Smooth muscle cell (in vitro differentiated cells): ENCODE data around the gene PTPRD. TPM values are rescaled to one million over a fixed set of nuclear protein-coding genes. Genes with fewer than 3 reads are reported as not detected.

ENCODE experiments used
- DNase-seq: peaks from one replicate; lab custom pipeline; 2025; ENCODE audit not compliant: unreplicated experiment; lab: John Stamatoyannopoulos, UW
- H2AFZ ChIP-seq: fragments of 200-600 bp; sonication (generic); 2 replicates; pipeline ENCODE4 v1.6.0; 2016; ENCODE audit warnings: antibody characterized with exemption, low read depth, mild to moderate bottlenecking
- H3F3A ChIP-seq: fragments of 200-600 bp; sonication (generic); 2 replicates; pipeline ENCODE4 v1.6.0; 2017; ENCODE audit warnings: antibody characterized with exemption, low read depth
- H3K27ac ChIP-seq: fragments of 200-600 bp; sonication (generic); 2 replicates; pipeline ENCODE4 v1.5.1; 2016; ENCODE audit warnings: low read depth, mild to moderate bottlenecking
- H3K27me3 ChIP-seq: fragments of 200-600 bp; sonication (generic); 2 replicates; pipeline ENCODE4 v1.6.1; 2016; ENCODE audit warnings: low read depth, mild to moderate bottlenecking
- H3K36me3 ChIP-seq: fragments of 200-600 bp; sonication (generic); 2 replicates; pipeline ENCODE4 v1.5.1; 2016; ENCODE audit warnings: low read depth
- H3K4me1 ChIP-seq: fragments of 200-600 bp; sonication (generic); 2 replicates; pipeline ENCODE4 v1.5.1; 2016; ENCODE audit warnings: low read depth
- H3K4me2 ChIP-seq: fragments of 200-600 bp; sonication (generic); 2 replicates; pipeline ENCODE4 v1.6.0; 2016; ENCODE audit warnings: mild to moderate bottlenecking
- H3K4me3 ChIP-seq: fragments of 200-600 bp; sonication (generic); 2 replicates; pipeline ENCODE4 v1.5.1; 2016; ENCODE audit warnings: mild to moderate bottlenecking
- H3K79me2 ChIP-seq: fragments of 200-600 bp; sonication (generic); 2 replicates; pipeline ENCODE4 v1.6.0; 2016; ENCODE audit warnings: low read depth, mild to moderate bottlenecking
- H3K9ac ChIP-seq: fragments of 200-600 bp; sonication (generic); 2 replicates; pipeline ENCODE4 v1.6.0; 2016; ENCODE audit warnings: low read depth
- H3K9me3 ChIP-seq: fragments of 200-600 bp; sonication (generic); replicated peaks from 2 replicates; pipeline ENCODE4 v1.5.1; 2016; ENCODE audit warnings: low read depth
- H4K20me1 ChIP-seq: fragments of 200-600 bp; sonication (generic); 2 replicates; pipeline ENCODE4 v1.6.0; 2016; ENCODE audit warnings: low read depth
- CTCF ChIP-seq: fragments of 200-600 bp; sonication (generic); IDR thresholded peaks from 2 replicates; pipeline ENCODE4 v1.5.1; 2017; ENCODE audit warnings: borderline replicate concordance, mild to moderate bottlenecking, antibody characterized with exemption; ENCODE audit not compliant: insufficient read depth, poor library complexity, severe bottlenecking
- WGBS: methylation state at CpG from one replicate; pipeline ENCODE4 v1.1.7; 2016; ENCODE audit warnings: low lambda C conversion rate; 5-methylcytosine and 5-hydroxymethylcytosine counted together
- polyA plus RNA-seq: library from polyadenylated mRNA; unstranded; fragments of >200 nt; fragmentation: Nextera tagmentation; extraction: Ambion mirVana; gene quantifications from 2 replicates; pipeline ENCODE4 v1.2.1, GENCODE V29; 2016
- total RNA-seq: library from RNA; depleted of rRNA; stranded (reverse); fragments of >200 nt; gene quantifications from 2 replicates; pipeline ENCODE4 v1.2.3, GENCODE V29; 2014

Gene PTPRD
- total and polyA plus RNA-seq, 2 experiments from 2014 or later = 6.5 to 61.0 TPM

GRCh38 chr9:10168241-10168640 lies 444.6 kb downstream of the PTPRD start:
- no peak for TF ChIP-seq CTCF
- H2AFZ ChIP-seq = no peak overlapping the region
- H3K79me2 ChIP-seq = no peaks in the 10 kb centered on the region
- DNase-seq = no peak
- 100% methylated on average over 1 of the region's 1 CpG for WGBS
- no peaks in the 10 kb centered on the region for H3F3A ChIP-seq
- H3K27ac ChIP-seq = no peak overlapping the region
- H3K36me3 ChIP-seq = no peaks in the 10 kb centered on the region
- no peak overlapping the region for H3K9ac ChIP-seq
- no peaks in the 10 kb centered on the region for H3K9me3 ChIP-seq
- peaks cover 2% of the 10 kb centered on the region for H3K27me3 ChIP-seq
- H3K4me2 ChIP-seq = no peak overlapping the region
- no peaks in the 10 kb centered on the region for H4K20me1 ChIP-seq
- no peak overlapping the region for H3K4me3 ChIP-seq
- no peaks in the 10 kb centered on the region for H3K4me1 ChIP-seq

- TF ChIP-seq CTCF = no peak
These were observed 464.0 kb downstream of the PTPRD start for GRCh38 chr9:10148796-10149195.

DNA sequence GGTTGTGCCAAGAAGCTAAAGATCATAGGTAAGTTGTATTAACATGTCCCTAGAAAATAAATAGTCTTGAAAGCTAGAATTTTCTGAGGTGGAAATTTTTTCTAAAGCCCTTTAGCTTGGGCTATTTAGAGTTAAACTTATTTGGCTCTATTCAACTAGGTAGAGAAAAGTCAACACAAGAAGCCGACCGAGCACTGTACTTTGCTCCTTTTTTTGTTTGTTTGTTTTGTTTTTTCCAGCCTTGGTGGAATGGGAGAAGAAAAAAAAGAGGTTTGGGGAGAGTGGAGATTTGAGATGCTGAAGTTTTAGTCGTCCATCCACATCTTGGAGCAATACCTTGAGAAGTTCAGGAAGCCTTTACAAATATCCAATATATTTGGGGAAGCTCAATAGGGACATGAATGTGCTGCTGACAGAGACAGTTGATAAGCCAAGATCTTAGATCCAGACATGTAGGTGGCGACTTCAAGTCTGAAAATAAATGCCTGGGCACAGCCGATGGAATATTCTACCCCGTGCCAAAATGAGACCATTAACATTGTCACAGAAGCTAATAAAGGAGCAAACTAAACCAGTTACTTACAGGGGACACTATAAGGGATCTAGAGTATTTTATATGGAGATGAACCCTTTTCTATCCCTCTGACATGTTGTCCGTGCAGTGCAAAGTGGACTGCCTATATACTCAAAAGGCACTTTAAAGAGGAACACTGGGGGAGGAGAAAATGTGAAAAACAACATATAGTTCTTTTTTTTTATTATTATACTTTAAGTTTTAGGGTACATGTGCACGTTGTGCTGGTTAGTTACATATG lies 466.1 kb downstream of the PTPRD start:
- WGBS = 77% methylated on average over 8 of the region's 8 CpGs
- no peak overlapping the region for H2AFZ ChIP-seq
- H3F3A ChIP-seq = no peaks in the 10 kb centered on the region
- no peaks in the 10 kb centered on the region for H3K36me3 ChIP-seq
- H3K4me3 ChIP-seq = no peak overlapping the region
- TF ChIP-seq CTCF = no peak
- no peaks in the 10 kb centered on the region for H3K79me2 ChIP-seq
- no peak overlapping the region for H3K9ac ChIP-seq
- no peak for DNase-seq
- H3K9me3 ChIP-seq = no peaks in the 10 kb centered on the region
- H3K4me2 ChIP-seq = no peak overlapping the region
- no peaks in the 10 kb centered on the region for H3K4me1 ChIP-seq
- no peak overlapping the region for H3K27ac ChIP-seq
- H3K27me3 ChIP-seq = peaks cover 10% of the 10 kb centered on the region
- H4K20me1 ChIP-seq = no peaks in the 10 kb centered on the region

More at GRCh38 chr9:10148796-10149195, 464.0 kb downstream of the PTPRD start:
- H3K9me3 ChIP-seq = no peaks in the 10 kb centered on the region
- H3K4me1 ChIP-seq = no peaks in the 10 kb centered on the region
- H3K27me3 ChIP-seq = peaks cover 10% of the 10 kb centered on the region
- H3K4me3 ChIP-seq = no peak overlapping the region
- H3K27ac ChIP-seq = no peak overlapping the region
- no peak overlapping the region for H3K9ac ChIP-seq
- H4K20me1 ChIP-seq = no peaks in the 10 kb centered on the region
- no peaks in the 10 kb centered on the region for H3F3A ChIP-seq
- H2AFZ ChIP-seq = no peak overlapping the region
- no peak overlapping the region for H3K4me2 ChIP-seq
- DNase-seq = no peak
- H3K79me2 ChIP-seq = no peaks in the 10 kb centered on the region
- H3K36me3 ChIP-seq = no peaks in the 10 kb centered on the region

- H3K79me2 ChIP-seq = no peaks in the 10 kb centered on the region
- H3K4me1 ChIP-seq = no peaks in the 10 kb centered on the region
- no peaks in the 10 kb centered on the region for H3K9me3 ChIP-seq
- no peak overlapping the region for H3K4me3 ChIP-seq
- H3K27ac ChIP-seq = no peak overlapping the region
- H4K20me1 ChIP-seq = no peaks in the 10 kb centered on the region
- peaks cover 10% of the 10 kb centered on the region for H3K27me3 ChIP-seq
- no peaks in the 10 kb centered on the region for H3K36me3 ChIP-seq
- H3K9ac ChIP-seq = no peak overlapping the region
- no peak for DNase-seq
- no peak for TF ChIP-seq CTCF
- no peak overlapping the region for H2AFZ ChIP-seq
- no peak overlapping the region for H3K4me2 ChIP-seq
- WGBS = 79% methylated on average over 3 of the region's 3 CpGs
- H3F3A ChIP-seq = no peaks in the 10 kb centered on the region
These were observed 468.4 kb downstream of the PTPRD start for GRCh38 chr9:10144355-10144754.
